Ramos (cell line): Measurements from ENCODE around the gene SH3RF2.
"Not testable (repeated sequence)": the region's sequence is repeated elsewhere in the genome, so short reads cannot be mapped to it uniquely, and the experiment has no call there.

ENCODE experiments used
- in situ Hi-C: fragments of 300-500 bp; cut with MboI; formaldehyde crosslinking; loops from one replicate; pipeline ENCODE4 v1.14.3; 2022; ENCODE audit warnings: low sequenced_read_pairs; ENCODE audit not compliant: unreplicated experiment

The SH3RF2 gene

GRCh38 chr5:146001544-146002190, 65.3 kb downstream of the SH3RF2 start:
- in situ Hi-C loops, result no loop called here

DNA sequence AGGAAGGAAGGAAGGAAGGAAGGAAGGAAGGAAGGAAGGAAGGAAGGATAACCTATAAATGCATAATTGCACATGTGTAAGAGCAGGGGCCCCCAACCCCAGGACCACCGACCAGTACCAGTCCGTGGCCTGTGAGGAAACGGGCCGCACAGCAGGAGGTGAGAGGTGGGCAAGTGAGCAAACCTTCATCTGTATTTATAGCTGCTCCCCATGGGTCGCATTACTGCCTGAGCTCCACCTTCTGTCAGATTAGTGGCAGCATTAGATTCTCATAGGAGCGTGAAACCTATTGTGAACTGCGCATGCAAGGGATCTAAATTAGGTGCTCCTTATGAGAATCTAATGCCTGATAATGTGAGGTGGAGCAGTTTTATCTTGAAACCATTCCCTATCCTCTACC, 66.1 kb downstream of the SH3RF2 start:
- in situ Hi-C loops, result no loop called here

- in situ Hi-C loops, result no loop called here
These were observed 67.5 kb downstream of the SH3RF2 start for GRCh38 chr5:146003852-146004251.

DNA sequence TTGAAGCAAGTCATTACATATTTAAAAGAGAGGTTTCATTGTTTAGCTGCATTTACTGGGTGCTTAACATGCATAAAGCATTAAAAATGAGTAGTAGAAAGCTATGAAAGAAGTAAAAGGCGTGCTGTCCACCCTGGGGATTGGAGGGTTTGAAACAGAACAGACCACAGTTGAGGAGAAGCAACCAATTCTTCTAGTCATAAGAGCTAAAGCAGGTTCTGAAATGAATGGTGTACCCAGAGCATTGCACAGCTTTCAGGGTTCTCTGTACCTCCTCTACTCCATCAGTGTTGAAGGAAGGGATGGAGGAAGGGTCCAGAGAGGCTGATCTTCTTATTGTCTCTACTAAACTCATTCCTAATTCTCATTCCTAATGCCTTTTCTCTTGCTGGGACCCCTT, 68.9 kb downstream of the SH3RF2 start:
- in situ Hi-C loops, result no loop called here

DNA sequence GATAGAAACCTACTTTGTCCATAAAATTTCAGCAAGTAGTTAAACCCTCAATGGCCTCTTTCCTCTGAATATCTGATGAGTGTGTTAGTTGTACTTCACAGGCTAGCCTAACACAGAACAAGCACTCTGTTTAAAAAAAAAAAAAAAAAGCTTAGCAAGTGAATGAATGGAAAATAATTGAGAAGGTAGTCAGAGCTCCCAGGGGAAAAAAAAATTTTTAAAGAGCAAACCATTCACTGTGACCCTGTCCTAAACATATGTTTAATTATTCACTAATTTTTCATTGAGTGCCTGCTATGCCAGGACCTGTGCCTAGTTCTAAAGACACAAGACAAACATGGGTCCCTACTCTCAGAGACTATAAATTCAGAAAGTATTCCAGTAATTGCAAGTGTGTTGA, 69.3 kb downstream of the SH3RF2 start:
- in situ Hi-C loops, result no loop called here

DNA sequence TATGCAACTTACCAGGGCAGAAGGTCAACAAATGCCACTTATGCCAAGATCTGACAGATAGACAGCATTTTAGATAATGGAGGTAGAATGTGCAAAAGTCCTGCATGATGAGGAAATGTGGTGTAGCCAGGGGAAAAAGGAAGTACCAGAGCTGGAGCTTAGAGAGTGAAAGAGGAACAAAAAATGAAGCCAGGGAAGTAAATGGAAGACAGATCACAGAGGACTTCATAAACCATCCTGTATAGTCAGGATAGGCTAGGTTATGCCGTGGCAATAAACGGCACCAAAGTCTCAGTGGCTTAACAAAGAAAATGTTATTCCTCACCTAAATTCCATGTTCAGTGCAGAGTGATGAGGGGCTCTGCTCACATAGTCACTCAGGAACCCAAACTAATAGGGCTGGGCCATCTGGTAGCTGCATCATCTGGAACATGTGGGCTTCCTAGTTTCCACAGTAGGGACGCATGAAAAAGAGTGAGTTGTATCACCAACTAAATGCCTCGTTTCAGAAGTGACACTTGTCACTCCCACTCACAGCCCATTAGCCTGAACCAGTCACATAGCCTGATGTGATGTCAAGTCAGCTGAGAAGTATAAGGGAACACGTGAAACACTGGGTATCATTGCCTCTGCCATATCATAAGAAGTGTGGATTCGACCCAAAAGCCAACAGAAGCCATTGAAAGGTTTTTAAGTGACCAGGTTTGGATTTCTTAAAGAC, 70.3 kb downstream of the SH3RF2 start:
- in situ Hi-C loops, result no loop called here

DNA sequence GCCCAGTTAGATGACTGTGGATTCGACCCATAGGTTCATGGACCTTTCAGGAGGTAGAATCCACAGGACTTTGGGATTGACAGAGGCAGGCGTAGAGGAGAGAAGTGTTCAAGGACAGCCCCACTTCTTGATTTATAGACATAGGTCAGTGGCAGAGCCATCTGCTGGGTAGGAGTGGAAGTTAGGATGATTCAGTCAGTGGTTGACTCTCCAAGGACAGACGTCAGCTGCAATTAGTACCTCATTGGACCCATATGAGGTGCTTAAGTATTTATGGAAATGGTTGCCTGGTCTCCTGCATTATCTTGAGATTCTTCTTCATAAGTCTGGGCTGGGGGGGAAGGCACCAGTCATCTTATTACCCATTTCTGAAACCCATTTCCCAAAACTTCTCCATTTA, 70.9 kb downstream of the SH3RF2 start:
- in situ Hi-C loops, result no loop called here

GRCh38 chr5:146007989-146008388, 71.6 kb downstream of the SH3RF2 start:
- in situ Hi-C loops, result no loop called here

DNA sequence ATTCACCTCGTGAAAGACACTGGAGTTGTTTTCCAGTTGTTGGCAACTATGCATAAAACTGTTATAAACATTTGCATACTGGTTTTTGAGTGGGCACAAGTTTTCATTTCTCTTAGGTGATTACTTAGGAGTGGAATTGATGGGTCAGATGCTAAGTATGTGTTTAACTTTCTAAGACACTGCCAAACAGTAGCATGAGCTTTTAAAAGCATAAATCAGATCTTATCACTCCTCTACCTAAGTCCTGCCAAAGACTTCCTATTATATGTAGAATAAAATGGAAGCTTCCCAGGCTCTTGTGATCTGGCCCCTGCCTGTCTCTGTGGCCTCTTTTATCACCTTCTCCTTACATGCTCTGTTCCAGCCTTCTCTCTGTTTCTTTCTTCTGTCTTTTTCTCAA, 72.6 kb downstream of the SH3RF2 start:
- in situ Hi-C loops, result no loop called here

DNA sequence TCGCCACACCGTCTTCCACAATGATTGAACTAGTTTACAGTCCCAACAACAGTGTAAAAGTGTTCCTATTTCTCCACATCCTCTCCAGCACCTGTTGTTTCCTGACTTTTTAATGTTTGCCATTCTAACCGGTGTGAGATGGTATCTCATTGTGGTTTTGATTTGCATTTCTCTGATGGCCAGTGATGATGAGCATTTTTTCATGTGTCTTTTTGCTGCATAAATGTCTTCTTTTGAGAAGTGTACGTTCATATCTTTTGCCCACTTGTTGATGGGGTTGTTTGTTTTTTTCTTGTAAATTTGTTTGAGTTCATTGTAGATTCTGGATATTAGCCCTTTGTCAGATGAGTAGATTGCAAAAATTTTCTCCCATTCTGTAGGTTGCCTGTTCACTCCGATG, 74.1 kb downstream of the SH3RF2 start:
- in situ Hi-C loops, result not testable (repeated sequence)

GRCh38 chr5:146013761-146014160, 77.4 kb downstream of the SH3RF2 start:
- in situ Hi-C loops, result no loop called here

DNA sequence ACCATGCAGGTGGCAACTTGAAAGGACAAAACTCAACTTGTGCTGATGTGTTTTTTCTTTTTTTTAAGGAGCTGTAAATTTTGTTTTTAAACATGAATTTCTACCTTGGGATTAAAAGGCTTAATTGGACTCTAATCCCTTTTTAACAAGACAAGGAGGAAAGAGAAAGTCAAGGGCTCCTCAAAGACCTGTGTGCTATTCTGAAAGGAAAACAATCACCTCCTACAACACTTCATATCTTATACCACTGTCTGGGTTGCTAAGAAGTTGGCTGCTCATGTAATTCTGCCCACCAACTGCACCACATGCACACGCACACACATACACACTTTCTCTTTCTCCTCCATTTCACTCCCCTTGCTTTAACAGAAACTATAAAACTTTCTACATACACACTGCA, 78.6 kb downstream of the SH3RF2 start:
- in situ Hi-C loops, result no loop called here

DNA sequence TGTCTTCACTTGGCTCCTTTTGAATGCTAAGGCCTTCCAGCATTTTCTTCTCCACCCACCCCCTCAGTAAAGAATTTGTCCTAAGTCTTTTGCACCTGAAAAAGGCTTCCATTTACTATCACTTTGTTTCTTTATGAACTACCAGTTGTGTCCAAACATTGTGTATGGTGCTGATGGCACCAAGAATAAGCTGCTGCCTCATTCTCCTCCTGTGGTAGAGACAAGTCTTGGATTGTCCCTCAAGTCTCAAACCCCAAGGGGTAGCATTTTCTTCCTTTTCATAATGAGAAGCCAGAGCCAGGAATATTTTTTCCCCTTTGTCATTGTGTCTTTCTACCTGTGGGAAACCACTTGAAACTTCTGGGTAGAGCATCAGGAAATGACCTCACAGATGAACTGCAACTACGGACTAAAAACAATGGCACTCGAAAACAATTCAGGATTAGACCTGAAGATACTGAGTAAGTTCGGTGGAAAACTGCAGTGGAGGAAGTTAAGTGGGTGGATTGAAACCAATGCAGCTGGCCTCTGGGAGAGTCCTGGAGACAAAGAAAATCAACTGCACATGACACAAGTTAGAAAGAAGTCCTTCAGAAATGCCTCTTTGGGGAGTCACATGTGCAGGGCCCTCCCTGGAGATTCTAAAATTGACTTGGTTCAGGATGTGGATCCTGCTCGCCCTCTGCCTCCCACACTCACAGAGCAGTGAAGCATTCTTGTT, 80.5 kb downstream of the SH3RF2 start:
- in situ Hi-C loops, result no loop called here

DNA sequence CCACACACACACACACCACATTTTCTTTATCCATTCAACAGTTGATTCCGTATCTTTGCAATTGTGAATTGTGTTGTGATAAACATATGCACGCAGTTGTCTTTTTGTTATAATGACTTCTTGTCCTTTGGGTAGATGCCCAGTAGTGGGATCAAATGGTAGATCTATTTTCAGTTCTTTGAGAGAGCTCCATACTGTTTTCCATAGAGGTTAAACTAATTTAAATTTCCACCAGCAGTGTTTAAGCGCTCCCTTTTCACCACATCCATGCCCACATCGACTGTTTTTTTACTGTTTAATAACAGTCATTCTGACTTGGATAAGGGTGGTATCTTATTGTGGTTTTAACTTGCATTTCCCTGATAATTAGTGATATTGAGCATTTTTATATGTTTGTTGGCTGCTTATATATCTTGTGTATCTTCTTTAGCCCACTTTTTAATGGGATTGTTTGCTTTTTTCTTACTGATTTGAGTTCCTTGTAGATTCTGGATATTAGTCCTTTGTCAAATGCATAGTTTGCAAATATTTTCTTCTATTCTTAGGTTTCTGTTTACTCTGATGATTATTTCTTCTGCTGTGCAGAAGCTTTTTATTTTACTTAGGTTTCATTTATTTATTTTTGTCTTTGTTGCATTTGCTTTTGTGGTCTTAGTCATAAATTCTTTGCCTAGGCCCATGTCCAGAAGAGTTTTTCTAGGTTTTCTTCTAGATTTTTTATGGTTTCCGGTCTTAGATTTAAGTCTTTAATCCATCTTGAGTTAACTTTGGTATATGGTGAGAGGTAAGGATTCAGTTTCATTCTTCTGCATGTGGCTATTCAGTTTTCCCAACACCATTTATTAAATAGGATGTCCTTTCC, 82.4 kb downstream of the SH3RF2 start:
- in situ Hi-C loops, result no loop called here

GRCh38 chr5:146020100-146020499, 83.7 kb downstream of the SH3RF2 start:
- in situ Hi-C loops, result no loop called here

DNA sequence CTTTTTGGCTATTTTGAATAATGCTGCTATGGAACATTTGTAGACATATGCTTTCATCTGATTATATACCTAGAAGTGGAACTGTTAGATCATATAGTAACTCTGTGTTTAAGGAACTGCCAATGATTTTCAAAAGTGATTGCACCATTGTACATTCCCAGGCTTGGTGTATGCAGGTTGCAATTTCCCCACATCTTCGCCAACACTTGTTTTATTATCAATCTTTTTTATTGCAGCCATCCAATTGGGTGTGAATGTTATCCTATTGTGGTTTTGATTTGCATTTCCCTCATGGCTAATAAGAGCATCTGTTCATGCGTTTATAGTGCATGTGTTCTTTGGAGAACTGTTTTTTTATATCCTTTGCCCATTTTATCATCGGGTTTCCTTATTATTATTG, 87.7 kb downstream of the SH3RF2 start:
- in situ Hi-C loops, result no loop called here

GRCh38 chr5:146025114-146025680, 88.8 kb downstream of the SH3RF2 start:
- in situ Hi-C loops, result no loop called here

DNA sequence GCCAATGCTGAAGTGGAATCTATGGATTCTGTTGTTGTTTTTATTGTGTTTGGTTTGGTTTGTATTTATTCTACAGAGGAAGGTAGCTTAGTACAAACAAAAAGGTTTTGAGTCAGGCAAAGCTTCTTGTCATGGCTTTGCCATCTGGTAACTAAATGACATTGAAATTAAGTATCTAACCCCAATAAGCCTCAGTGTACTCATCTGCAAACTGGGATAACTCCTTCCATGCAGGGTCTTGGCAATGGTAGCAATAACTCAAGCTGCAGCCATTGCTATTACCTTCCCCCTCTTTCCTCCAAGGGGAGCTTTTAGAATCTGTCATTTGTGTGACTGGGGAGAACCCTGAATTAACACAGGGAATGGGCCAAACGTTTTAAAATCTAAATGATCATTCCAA, 89.3 kb downstream of the SH3RF2 start:
- in situ Hi-C loops, result no loop called here

DNA sequence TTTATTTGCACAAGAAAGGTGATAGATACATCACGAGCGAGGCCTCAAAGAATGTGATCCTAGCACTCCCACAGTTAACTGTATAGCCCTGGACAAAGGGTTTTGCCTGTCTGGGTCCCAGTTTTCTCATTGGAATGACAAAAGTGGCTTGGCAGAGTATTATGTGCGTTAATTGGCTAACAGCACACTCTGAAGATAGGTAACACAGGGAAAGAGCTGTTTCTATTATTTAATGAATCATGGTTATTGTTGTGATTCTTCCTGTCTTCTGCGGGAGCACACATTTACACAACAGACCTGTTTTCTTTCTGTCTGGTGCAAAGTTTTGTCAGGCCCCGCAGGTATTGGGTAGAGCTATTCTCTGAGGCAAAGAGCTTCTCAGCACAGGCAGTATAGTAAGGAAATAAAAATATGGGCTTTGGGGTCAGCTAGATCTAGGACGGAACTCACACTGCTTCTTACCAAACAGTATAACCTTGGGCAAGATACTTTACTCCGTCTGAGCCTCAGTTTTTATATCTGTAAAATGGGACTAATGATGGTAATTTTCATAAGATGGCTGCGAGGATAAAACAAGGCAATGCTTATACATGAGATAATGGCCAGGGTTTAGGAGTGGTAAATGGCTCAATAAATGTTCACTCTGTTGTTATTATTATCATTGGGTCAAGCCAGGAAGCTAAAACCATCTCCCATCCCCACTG, 90.1 kb downstream of the SH3RF2 start:
- in situ Hi-C loops, result no loop called here

GRCh38 chr5:146027751-146028150, 91.4 kb downstream of the SH3RF2 start:
- in situ Hi-C loops, result no loop called here
